Measurements from ENCODE around the gene POLR2F.

The POLR2F gene

DNA sequence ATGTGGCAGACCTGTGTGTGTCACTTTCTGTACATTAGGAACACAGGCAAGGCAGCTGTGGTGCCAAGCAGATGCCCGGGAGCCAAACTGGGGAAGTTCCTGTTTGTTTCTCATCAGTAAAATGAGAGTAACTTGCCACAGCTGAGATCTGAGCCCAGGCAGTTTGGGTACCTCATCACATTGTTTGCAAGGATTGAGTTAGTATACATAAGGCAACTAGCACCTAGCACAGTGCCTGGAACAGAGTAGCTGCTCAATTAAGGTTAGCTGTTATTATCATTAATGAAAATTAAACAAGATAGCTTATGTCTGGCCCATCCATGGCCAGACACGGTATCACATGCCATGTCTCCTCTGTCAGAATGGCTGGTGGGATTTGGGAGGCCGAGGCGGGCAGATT is 23.0 kb downstream of the POLR2F start:
- in situ Hi-C loops (cut with HindIII; ENCODE audit: low sequenced_read_pairs): no loop called here

DNA sequence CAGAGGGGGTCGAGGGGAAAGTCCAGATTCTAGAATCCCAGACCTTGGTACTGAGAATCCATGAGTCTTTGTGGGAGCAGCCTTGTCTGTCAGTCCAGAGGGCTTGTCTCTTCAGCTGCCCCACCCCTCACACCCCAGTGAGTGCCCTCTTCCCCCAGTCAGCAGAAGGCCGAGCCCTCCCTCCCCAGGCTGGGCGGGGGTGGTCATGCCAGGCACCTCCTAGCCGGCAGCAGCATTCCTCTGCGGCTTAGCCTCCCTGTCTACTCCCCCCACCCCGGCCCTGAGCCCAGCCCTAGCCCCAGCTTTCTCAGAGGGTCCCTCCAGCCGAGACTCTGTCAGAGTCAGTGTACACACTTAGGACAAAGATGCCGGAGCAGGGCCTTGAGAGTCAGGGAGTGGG is 26.3 kb downstream of the POLR2F start:
- in situ Hi-C loops (cut with HindIII; ENCODE audit: low sequenced_read_pairs): no loop called here

DNA sequence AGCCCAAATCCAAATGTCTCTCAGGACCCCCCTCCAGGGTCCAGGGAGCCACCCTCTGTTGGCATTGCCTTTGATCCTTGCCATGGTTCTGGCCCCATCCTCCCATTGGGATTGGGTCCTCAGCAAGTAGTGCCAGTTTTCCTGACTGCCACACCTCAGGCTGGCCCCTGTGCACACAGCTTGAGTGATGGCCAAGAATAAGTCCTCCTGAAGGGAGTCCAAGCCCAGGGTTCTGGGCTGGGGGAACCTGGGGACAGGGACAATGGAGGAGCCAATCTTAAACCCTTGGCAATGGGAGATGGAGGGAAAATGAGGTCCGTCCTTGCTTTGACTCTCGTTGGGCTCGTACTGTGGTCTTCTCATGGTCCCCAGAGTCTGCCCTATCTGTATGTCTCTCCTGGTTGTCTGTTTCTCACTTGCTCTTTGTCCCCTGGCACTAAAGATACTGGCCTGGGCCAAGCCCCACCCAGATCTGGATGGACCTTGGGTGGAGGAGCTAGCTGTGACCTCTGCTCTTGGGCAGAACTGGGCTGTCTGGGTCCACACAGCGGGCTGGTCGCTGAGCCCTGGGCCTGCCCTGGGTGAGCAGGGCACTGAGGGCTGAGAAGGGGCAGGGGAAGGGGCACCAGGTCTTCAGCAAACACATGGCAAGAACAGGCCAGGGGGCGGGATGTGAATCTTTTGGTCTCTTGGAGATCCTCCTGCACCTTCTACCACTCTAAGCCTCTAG is 27.9 kb downstream of the POLR2F start:
- in situ Hi-C loops (cut with HindIII; ENCODE audit: low sequenced_read_pairs): no loop called here

DNA sequence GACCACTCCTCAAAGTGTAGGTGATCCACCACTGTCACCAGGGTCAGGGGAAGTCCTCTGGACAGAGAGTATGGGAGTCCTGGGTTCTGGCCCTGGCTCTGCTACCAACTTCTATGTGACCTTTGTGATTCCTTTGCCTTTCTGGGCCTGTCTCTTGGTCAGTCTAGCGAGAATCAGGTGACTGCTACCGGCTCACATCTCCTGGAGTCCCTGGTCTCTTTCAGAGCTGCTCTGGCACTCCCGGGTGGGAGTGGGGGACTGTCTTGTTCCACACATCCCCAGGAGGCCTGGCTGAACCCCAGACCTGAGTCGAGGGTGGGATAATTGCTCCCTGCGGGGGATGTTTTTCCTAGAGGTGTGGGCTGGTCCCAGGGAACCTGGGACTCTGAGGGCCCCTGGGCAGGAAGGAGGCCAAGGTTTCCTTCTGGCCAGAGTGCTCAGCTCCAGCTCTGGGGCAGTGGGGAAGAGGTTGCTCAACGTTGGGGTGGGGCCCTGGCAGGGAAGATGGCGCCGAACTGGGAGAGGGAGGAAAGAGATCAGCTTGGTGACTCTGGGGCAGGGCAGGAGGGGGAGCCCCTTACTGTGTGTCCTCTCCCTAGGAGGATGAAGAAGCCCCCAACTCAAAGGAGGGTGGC is 28.8 kb downstream of the POLR2F start:
- in situ Hi-C loops (cut with HindIII; ENCODE audit: low sequenced_read_pairs): no loop called here

DNA sequence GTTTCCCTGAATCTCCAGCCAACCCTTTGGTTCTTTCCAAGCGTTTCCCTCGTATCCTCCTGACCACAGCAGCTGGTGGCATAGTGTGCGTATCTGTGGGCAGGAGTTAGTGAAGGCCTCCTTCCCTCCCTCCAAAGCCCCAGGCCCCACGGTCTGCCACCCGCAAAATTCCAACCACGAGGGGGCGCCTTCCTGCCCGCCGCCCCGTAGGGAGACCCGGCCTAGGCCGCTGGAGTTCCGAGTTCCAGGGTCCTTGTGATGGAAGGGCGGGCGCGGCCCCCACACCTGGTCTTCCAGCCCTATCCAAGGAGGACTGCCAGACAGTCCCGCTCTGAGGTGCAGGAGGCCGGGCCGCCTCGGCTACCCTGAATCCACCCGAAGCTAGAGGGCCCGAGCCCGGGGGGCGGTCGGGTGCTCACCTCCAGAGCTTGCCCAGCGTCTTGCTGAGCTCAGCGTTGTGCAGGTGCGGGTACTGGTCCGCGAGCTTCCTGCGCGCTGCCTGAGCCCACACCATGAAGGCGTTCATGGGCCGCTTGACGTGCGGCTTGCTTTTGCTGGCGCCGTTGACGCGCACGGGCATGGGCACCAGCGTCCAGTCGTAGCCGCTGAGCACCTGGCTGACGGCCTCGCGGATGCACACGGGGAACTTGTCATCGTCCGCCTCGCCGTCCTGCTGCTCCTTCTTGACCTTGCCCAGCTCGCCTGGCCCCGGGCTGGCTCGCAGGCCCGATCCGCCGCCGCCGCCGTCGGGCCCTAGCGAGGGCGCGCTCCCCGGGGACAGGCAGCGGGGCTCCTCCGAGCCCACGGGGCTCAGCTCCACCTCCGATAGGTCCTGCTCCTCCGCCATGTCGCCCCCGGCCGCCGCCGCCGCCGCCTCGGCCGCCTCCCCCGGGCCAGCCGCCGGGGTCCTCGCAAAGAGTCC is 29.7 kb downstream of the POLR2F start:
- in situ Hi-C loops (cut with HindIII; ENCODE audit: low sequenced_read_pairs): no loop called here

DNA sequence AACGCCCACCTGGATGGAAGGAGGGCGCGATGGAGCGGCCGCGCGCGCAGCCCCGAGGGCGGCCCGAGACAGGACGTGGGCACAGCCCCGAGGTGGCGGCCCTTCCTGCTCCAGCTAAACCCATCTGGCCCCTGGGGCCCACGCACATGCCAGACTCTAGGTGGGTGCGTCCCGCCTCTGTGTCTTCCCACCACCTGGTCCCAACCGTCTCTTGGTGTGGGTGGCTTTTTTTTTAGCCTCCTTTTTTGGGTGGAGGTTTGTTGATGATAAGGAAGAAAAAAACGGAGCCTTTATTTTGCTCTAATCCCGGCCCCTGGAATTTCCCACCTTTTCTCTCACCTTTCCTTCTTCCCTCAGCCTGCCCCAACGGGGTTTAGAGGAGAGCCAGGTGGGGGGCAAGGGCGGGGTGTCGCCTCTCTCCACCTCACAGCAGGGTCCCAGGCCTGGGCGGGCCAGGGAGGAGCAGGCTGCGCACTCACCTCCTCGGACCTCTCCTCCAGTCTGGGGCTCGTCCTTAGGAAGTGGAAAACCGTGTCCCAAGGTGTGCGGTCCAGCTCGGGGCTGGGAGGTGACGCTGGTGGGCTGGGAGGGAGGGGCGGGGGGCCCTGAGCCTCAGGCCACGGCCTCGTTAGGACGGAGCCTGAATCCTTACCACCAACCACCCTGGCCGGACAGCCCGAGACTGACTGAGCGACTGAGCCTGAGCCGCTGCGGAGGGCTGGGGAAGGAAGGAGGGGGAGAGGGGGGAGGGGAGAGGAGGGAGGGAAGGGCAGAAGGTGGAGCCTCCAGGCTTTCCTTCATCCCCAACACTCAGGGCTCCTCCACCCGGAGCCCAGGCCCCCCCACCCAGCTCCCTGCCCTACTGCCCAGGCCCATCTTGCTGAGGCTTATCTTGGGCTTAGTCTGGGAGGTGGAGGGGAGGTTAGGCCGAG is 30.6 kb downstream of the POLR2F start, which contains the start of gene SOX10:
SOX10 (minus strand) TSS at position 696 of the 932 bp plus-strand sequence. CDS start 771 bp downstream, outside the sequence.
- in situ Hi-C loops (cut with HindIII; ENCODE audit: low sequenced_read_pairs): no loop called here

DNA sequence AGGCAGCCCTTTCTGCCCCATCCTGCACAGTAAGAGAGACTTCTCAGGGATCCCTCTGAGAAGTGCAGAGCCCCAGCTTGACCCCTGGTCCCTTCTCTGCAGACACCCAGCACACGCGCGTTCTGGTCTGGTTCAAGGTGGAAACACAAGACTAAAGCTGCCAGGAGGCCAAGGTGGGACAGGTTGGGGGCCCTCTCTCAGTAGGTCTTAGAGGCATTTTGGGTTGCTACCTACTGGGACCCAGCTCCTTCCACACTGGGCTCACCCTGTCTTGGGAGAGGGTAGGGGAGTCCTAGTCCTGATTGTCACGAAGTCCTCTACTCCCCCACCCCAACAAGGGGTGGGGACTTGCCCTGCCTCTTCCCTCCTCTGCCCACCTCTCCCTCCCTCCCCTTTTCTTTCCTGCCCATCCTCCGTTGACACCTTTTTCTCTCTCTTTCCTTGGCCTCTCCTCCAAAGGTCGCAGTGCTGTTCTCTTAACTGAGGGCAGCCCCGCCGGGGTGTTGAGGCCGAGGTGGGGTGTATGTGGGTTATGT is 31.6 kb downstream of the POLR2F start:
- in situ Hi-C loops (cut with HindIII; ENCODE audit: low sequenced_read_pairs): no loop called here

DNA sequence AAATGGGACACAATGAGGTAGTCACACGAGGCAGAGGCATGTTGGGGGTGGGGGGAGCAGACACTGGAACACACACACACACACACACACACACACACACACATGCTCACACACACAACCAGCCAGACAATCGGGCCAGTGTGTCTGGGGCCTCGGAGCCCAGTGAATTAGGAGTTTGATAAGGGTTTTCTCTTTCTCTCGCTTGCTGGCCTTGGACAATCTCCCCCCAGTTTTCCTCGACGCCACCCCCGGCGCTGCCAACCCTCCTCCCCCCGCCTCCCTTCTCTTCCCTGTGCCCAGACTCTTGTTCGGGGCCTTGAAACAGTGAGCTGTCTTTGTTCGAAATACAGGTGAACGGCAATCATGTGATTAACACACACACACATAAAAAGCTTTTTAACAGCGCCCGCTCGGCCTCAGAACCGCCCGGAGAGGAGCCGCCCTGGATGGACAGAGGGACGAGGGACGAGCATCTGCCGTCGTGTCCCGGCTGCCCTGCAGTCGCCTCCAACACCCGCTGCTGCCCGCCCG is 32.3 kb downstream of the POLR2F start:
- in situ Hi-C loops (cut with HindIII; ENCODE audit: low sequenced_read_pairs): no loop called here

DNA sequence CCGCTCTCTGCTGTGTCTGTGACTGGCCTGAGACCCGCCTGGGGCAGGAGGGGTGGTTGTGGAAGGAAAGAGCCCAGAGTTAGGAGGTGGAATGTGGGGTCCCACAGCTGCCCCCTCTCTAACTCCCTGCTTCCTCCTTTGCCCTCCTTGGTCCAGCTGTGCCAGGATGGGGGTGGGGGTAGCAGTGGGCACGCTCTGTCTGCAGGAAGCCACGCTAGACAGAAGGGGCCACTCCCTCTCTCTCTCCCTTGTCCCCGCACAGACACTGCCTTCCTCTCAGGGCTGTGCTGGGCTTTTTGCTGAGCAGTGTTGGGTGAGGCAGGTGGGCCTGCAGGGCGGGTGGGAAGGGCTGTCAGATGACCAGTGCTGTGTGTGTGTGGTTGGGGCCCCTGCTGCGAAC is 32.9 kb downstream of the POLR2F start:
- in situ Hi-C loops (cut with HindIII; ENCODE audit: low sequenced_read_pairs): no loop called here

DNA sequence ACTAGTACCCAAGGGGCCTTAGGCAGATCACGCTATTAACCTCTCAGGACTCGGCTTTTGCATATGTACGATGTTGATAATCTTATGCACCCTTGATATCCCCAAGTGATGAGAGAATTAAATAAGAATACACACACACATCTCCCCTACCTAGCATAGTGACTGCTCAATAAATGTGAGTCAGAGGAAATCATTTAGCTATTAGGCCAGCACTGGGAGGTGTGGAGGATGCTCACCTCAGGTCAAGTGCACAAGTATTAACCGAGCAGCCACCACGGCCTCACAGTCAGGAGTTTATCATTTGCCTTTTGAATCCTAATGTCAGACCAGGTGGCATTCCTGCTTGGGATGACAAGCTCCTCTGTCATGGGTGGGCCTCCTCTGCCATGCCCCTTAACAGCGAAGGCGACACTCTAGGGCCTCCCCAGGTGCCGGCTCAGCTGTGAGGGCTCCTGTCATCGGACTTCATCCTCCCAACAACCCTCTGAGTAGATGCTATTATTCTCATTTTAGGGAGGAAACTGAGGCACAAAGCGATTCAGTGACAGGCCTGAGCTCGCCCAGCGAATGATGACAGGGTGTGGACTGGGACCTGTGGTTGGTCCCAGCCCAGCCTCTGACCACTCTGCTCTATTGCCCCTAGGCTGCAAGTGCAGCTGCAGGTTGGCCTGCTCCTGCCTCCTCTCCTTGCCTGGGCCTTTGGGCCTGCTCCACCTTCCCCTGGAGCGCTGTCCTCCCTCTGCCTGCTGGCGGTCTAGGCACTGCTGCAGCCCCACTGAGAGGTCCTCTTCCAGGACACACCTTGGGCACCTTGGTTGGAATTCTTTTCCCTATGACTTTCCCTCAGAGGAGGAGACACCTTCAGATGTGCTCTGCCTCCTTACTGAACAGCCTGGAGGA is 35.9 kb downstream of the POLR2F start:
- in situ Hi-C loops (cut with HindIII; ENCODE audit: low sequenced_read_pairs): no loop called here

DNA sequence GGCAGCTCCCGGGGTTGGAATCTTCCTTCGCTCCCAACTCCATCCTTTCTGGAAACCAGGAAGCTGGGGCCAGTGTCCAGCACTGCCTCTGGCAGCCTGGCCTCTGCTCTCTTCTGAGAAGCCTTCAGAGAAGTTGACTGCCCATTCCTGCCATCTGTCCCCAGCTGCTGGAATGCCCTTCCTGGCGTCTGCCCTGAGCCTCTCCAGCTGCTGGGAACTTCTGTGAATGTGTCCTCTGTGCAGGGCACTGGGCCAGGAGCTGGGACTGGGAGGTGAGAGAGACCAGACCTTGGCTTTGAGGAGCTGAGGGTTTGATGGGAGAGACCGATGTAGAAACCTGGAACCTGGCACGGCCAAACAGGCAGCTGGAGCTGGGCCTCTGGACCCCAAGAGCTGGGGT is 36.8 kb downstream of the POLR2F start:
- in situ Hi-C loops (cut with HindIII; ENCODE audit: low sequenced_read_pairs): no loop called here

DNA sequence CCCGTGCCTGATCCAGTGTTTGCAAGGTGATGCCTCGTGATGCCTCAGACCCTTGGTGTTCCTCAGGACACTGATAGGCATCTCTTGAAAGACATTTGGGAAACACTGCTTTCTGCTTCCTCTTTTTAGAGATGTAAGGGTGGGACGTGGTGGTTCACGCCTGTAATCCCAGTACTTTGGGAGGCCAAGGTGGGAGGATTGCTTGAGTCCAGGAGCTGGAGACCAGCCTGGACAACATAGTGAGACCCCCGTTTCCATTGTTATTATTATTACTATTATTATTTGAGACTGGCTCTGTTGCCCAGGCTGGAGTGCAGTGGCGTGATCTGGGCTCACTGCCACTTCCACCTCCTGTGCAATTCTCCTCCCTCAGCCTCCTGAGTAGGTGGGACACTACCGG is 37.4 kb downstream of the POLR2F start:
- in situ Hi-C loops (cut with HindIII; ENCODE audit: low sequenced_read_pairs): no loop called here

DNA sequence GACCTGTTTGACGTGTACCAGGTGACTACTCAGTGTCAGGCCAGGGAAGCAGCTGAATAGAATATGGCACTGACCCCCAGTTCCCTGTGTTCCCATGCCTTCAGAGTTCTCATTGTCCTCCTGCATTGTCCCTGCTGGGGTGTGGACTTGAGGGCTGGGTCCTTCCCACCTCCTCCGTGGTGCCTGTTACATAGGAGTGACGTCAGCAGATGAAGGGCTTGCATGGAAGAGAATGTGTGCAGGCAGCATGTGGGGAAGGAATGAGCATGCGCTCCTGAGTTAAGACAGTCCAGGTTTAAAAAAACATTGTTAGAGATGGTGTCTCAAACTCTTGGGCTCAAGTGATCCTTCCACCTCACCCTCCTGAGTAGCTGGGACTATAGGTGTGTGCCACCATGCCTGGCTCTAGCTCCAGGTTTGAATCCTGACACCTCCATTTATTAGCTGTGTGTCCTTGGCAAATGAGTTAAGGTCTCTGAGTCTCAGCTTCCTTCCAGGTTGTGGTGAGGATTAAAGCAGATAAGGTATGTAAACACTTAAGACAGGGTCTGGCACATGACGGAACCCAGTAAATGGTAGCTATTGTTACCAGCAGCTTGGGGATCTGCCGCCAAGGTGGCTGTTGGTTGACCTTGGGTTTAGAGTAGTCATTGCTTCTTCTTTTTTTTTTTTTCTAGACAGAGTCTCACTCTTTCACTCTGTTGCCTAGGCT is 38.4 kb downstream of the POLR2F start:
- in situ Hi-C loops (cut with HindIII; ENCODE audit: low sequenced_read_pairs): no loop called here

DNA sequence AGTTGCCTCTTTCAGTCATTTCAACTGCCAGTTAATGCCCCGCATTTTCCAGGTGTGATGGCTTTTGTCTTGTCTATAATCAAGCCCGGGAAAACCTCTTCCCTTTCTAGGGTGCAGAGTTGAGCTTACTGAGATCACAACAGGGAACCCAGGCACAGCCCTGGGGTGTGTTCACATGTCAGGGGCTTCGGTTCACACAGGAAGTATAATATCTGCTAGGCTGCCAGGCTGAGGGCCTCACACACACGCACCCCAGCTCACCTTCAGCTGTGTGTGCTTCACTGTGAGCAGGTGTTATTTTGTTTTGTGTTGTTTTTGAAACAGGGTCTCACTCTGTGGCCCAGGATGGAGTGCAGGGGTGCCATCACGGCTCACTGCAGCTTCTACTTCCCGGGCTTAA is 40.5 kb downstream of the POLR2F start:
- in situ Hi-C loops (cut with HindIII; ENCODE audit: low sequenced_read_pairs): no loop called here

DNA sequence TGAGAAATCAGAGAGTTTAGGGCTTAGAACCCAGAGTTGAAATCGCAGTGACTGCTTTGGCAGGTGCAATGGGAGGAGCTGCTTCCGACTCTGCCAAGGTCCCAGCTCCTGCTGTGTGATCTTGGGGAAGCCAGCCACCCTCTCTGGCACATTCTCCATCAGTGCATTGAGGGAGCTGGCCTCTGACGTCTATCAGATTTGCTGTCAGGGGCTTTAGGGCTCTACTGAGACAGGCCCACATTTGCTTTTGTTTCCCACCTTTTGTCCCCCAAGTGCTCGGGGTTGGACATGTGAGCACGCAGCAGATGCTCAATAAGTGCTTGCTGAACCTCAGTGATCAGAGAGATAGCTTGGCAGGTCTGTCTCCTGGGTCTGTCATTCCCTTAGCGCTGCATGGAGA is 41.5 kb downstream of the POLR2F start:
- in situ Hi-C loops (cut with HindIII; ENCODE audit: low sequenced_read_pairs): no loop called here

DNA sequence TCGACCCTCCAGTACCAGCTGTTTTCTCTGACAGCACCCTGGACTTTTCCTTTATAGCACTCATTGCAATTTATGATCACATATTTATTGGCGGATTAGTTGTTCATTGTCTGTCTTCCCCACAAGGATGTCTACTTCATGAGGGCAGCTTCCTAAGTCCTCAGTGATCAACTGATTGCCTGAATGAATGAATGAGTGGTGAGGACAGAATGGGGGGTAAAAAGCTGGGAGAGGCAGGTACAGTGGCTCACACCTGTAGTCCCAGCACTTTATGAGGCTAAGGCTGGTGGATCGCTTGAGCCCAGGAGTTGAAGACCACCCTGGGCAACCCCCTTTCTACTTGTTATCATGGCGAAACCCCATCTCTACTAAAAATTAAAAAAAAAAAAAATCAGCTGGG is 42.0 kb downstream of the POLR2F start:
- in situ Hi-C loops (cut with HindIII; ENCODE audit: low sequenced_read_pairs): no loop called here

DNA sequence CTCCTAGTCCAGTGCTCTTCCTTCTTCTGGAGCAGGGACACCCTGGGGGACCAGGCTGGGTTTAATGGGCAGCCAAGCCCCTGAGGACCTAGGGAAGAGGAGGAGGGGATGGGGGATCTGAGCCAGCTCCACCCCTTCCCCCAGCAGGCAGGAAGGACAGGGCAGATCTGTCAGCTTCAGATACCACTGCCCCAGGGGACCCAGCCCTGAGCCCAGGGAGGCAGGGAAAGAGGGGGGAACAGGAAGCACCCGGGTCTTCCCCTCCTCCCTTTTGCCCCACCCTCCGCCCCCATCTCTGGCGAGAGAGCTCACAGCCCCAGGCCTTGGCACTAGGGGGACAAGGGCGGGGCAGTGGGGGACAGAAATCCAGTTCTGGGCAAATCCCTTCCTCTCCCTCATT is 42.6 kb downstream of the POLR2F start:
- in situ Hi-C loops (cut with HindIII; ENCODE audit: low sequenced_read_pairs): no loop called here

DNA sequence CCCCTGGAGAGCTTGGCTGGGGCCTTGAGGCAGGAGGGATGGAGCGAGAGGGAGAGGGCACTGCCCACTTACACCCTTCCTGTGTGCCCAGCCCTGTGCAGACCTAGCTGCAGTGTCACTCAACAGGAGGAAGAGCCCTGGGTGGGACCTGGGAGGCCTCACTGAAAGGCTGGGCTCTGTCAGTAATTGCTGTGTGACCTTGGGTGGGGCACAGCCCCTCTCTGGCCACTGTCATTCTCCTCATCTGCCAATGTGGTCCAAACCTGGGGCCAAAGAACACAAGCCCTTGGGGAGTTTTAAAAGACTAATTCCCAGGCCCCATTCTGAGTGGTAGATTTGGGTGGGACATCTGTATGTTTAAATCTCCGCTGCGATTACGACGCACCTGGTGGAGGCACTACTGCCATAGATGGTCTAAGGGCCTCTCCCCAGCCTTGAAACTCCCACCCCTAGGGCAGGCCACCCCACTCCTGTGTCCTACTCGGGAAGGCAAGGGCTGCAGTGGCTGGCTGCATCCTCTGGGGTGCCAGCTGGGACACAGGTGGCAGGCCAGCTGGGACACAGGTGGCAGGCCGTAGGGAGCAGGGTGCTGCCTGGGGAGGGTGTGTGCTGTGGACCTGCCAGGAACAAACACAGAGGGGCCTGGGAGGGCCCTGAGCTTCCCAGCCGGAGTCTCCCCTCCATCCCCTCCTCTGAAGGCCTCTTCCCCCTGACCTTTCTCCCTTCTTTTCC is 43.2 kb downstream of the POLR2F start:
- in situ Hi-C loops (cut with HindIII; ENCODE audit: low sequenced_read_pairs): no loop called here
